NCI-H146 treated with DMSO at 0.1 percent for 48 hours (cell line): ENCODE measurements around the gene HOXA10.

Experiments used
- DNase-seq: peaks from one replicate; lab custom pipeline; 2025; ENCODE audit not compliant: unreplicated experiment; lab: John Stamatoyannopoulos, UW

The HOXA10 gene

GRCh38 chr7:27132978-27133377 lies 41.1 kb downstream of the HOXA10 start:
- DNase-seq: no peak

- DNase-seq: no peak
Measured at GRCh38 chr7:27132214-27132613, 41.9 kb downstream of the HOXA10 start.

- DNase-seq: no peak
Measured at GRCh38 chr7:27131390-27131819, 42.7 kb downstream of the HOXA10 start.

- DNase-seq: no peak
Measured at GRCh38 chr7:27130540-27131389, 43.4 kb downstream of the HOXA10 start, which contains the start of gene HOXA4. Gene HOXA4 (minus strand): TSS chr7:27130757. CDS start chr7:27130733, 24 bp downstream.

GRCh38 chr7:27129729-27130539 lies 44.2 kb downstream of the HOXA10 start:
- no peak for DNase-seq

- no peak for DNase-seq
Measured at GRCh38 chr7:27128776-27129728, 45.1 kb downstream of the HOXA10 start.

GRCh38 chr7:27128034-27128433 lies 46.1 kb downstream of the HOXA10 start:
- no peak for DNase-seq

GRCh38 chr7:27126596-27127327 lies 47.4 kb downstream of the HOXA10 start:
- no peak for DNase-seq

- DNase-seq: no peak
Measured at GRCh38 chr7:27125986-27126394, 48.1 kb downstream of the HOXA10 start.

GRCh38 chr7:27124902-27125689 lies 49.0 kb downstream of the HOXA10 start:
- DNase-seq: no peak

- DNase-seq: no peak
Measured at GRCh38 chr7:27124096-27124901, 49.8 kb downstream of the HOXA10 start.

- no peak for DNase-seq
Measured at GRCh38 chr7:27123477-27124053, 50.6 kb downstream of the HOXA10 start.

- DNase-seq: no peak
Measured at GRCh38 chr7:27123007-27123476, 51.1 kb downstream of the HOXA10 start.

GRCh38 chr7:27122077-27122910 lies 51.8 kb downstream of the HOXA10 start:
- no peak for DNase-seq

- no peak for DNase-seq
Measured at GRCh38 chr7:27121684-27122076, 52.4 kb downstream of the HOXA10 start.
